Fibroblast of peridontal ligament (primary cell): ENCODE data around the gene DHX58.

ENCODE experiments used
- DNase-seq: peaks from one replicate; pipeline ENCODE4 v3.0.0-alpha.2; 2010; ENCODE audit errors: extremely low read depth

The DHX58 gene

DNA sequence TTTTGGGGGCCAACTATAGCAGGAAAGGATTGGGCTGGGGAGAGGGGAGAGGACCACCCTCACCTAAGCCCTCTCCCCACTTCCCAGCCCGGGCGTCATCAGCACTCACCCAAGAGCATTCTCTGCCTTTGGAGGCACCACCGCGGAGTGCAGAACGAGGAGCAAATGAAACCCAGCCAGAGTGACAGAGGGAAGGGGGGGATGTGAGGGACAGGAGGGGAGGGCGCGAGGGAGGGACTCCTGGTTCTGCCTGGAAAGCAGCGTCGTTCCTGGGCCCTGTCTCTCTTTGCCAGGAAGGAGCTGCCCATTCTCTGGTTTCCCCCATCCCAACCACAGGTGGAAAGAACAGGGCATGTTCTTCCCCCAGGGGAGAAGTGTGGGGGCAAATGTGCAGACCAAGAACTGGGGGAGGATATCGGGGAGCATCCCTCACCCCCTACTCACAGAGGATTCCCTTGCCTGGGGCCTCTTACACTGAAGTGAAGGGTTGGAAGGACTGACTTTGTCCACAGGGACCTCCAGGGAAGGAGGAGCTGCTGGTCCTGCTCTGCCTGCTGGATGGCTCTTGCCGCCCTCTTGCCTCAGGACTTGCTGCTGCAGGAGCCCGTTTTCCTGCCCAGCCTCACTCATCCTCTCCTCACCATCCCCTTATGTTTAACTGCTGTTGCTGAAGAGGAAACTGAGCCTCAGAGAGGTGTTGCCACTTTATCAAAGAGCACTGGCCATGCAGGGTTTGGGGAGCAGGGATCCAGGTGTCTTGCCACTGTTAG is 58.6 kb downstream of the DHX58 start:
- DNase-seq, result no peak

DNA sequence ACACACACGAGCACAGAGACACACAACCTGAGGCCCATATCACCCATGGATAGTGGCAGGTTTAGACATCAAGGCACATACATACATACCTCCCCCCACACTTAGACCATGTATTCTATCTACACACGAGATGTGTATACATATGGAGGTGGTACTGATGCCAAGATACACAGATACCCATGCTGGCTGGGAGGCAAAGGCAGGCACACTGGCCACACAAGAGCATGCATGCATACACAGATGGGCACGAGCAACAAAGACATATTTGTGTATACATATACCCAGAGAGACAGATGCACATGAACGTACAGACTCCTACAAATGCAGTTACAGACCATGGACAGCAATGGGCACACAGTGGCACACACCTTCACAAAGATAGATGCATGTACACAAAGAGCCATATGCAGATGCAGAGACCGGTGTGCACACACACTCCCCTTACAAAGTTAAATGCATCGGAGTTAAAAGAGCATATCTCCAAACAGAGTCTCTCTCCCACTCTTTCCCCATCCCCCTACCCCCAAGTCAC is 60.1 kb downstream of the DHX58 start:
- DNase-seq, result no peak

GRCh38 chr17:42051645-42052044 is 60.9 kb downstream of the DHX58 start:
- no peak for DNase-seq
